NCI-H2227 (cell line): ENCODE results near the gene MYO6.
"Not testable (repeated sequence)": the region's sequence is repeated elsewhere in the genome, so short reads cannot be mapped to it uniquely, and the experiment has no call there.

Experiments used
- DNase-seq: peaks from one replicate; lab custom pipeline; 2025; ENCODE audit not compliant: unreplicated experiment; lab: John Stamatoyannopoulos, UW

MYO6 gene

GRCh38 chr6:75748743-75749538 lies at the start of gene MYO6:
Gene MYO6 (plus strand): TSS chr6:75749239. CDS start chr6:75817548, 68,309 bp downstream.
- DNase-seq, result peak; percentile 71

DNA sequence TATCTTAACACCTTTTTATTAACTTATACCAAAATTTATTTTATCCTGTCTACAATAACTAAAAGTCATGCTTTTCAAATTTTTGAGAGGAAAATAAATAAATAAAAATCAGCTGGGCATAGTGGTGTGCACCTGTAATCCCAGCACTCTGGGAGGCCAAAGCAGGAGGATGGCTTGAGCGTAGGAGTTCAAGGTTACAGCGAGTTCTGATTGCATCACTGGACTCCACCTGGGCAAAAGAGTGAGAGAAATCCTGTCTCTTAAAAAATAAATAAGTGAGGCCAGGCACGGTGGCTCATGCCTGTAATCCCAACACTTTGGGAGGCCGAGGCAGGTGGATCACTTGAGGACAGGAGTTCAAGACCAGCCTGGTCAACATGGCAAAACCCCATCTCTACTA lies 40.7 kb upstream of the MYO6 start:
- not testable (repeated sequence) for DNase-seq

DNA sequence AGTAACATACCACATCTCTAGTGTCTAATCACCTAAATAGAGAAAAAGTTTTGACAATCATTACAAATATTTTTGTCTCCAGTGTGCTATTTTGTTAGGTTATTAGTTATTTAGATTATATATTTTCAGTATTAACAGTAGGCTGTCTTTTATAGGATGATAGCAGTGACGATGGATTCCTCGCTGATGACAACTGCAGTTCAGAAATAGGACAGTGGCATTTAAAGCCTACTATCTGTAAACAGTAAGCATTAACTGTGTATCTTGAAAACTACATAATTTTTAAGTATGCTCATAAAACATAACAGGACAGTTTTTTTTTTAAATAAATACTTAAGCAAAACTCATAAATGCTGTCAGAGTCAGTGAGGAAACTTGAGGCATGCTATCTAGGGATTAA lies 37.9 kb upstream of the MYO6 start:
- no peak for DNase-seq

DNA sequence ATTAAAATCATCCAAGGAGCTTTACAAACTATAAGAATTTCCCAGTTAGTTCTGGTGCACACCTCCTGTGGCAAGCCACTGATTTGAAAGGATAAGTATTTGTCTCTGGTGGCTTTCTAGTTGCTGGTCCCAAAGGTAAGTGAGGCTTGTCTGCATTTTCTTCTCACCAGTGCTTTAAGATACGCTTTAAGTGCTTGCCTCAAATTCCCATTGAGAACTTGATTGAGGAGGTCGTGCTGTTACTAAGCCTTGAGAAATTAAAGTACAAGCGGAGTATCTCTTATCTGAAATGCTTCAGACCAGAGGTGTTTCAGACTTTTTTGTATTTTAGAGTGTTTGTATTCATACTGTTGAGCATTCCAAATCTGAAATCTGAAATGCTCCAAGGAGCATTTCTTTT lies 29.9 kb upstream of the MYO6 start:
- no peak for DNase-seq

DNA sequence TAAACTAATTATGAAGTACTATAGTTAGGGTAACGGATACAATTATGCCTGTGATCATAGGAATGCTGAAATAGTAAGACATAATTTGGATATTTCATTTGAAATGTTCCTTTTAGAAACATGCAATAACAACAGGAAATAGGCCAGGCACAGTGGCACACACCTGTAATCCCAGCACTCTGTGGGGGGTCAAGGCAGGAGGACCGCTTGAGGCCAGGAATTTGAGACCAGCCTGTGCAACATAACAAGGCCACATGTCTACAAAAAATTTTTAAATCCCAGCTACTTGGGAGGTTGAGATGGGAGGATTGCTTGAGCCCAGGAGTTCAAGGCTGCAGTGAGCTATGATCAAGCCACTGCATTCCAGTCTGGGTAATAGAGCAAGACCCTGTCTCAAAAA lies 25.7 kb upstream of the MYO6 start:
- no peak for DNase-seq

DNA sequence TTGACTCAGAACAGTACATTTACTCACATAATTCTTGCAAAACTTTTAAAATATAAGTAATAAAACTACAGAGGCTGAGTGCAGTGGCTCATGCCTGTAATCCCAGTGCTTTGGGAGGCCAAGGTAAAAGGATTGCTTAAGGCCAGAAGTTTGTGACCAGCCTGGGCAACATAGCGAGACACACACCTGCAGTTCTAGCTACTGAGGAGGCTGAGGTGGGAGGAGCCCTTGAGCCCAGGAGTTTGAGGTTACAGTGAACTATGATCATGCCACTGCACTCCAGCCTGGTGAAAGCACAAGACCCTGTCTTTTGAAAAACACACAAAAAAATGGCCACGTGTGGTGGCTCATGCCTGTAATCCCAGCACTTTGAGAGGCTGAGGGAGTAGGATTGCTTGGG lies 21.8 kb upstream of the MYO6 start:
- DNase-seq, result no peak

DNA sequence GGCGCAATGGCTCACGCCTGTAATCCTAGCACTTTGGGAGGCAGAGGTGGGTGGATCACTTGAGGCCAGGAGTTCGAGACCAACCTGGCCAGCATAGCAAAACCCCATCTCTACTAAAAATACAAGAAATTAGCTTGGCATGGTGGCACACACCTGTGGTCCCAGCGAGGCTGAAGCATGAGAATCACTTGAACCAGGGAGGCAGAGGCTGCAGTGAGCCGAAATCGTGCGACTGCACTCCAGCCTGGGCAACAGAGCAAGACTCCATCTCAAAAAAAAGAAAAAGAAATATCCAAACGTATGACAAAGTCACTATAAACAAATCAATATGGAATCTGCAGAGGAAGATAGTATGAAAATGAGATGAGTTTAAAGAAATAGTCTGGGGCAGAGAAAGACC lies 18.0 kb upstream of the MYO6 start:
- not testable (repeated sequence) for DNase-seq

DNA sequence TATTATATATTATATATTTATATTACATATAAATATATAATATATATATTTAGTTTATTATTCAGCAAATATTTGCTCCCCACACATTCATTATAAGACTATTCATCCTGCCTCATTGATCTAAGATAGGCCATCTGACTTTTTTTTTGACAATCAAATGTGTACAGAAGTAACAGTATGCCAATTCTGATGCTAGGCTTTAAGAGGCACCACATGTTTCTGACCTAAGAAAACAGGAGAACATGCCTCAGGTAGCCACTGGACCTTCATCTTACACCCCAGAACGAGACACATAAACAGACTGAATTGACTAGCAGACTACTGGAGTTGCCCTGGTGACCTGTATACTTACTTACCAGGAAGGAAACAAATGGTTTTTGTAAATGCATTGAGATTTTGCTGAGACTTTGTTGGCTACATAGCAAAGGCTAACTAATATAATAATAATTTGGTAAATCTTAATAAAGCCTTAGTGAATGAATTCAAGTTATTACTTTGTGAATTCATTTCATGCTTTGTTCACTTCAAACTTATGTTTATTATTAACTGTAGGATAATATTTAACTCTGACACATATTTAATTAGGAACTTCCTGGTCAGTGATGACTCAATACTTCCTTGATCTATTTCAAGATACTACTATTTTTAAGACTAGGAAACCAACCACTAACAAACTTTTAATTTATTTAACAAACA lies 13.4 kb upstream of the MYO6 start:
- no peak for DNase-seq

DNA sequence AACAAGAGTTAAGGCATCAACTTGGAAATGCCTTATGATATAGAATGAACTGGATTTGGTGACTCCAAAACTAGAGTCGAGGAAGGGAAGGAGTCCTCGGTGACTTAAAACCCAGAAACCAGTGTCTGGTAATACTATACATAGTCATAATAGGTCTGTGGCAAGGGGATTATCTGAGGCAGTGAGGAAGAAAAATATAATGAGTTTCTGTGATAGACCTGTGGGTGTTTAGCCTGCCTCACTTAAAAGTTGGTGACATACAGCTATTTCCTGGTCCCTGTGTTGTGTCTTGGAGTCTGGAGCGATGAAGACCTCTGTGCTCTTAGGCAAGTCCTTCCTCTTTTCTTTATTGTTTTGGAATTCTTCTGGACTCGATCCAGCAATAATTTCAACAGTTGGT lies 5.1 kb upstream of the MYO6 start:
- no peak for DNase-seq

DNA sequence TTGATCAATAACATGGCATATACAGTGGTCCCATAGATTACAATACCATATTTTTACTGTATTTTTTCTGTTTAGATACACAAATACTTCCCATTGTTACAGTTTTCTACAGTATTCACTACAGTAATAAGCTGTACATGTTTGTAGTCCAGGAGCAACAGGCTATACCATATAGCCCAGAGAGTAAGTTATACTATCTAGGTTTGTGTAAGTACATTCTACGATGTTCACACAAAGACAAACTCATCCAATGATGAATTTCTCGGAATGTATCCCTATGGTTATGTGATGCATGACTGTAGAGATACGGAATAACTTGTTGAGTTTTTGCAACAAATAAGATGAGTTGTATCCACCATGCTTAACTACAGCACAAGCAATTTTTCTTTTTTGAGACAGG lies 3.6 kb upstream of the MYO6 start:
- DNase-seq, result no peak

DNA sequence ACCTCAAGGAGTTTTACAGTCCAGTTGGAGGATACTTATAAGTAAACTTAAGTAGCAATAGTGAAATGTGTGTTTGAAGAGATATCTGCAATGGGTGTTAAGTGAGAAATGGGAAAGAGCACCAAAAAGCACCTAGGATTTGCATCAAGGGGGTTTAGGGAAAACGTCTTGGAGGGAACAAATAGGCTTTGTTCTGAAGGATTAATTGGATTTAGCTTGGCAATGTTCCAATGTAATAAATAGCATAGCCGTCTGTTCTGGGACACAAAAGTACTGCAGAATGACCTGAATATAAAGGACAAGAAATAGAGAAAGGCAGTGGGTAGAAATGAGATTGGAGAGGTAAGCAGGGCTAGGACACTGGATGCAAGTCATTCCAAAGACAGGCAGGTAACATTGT lies 2.8 kb upstream of the MYO6 start:
- DNase-seq, result no peak

DNA sequence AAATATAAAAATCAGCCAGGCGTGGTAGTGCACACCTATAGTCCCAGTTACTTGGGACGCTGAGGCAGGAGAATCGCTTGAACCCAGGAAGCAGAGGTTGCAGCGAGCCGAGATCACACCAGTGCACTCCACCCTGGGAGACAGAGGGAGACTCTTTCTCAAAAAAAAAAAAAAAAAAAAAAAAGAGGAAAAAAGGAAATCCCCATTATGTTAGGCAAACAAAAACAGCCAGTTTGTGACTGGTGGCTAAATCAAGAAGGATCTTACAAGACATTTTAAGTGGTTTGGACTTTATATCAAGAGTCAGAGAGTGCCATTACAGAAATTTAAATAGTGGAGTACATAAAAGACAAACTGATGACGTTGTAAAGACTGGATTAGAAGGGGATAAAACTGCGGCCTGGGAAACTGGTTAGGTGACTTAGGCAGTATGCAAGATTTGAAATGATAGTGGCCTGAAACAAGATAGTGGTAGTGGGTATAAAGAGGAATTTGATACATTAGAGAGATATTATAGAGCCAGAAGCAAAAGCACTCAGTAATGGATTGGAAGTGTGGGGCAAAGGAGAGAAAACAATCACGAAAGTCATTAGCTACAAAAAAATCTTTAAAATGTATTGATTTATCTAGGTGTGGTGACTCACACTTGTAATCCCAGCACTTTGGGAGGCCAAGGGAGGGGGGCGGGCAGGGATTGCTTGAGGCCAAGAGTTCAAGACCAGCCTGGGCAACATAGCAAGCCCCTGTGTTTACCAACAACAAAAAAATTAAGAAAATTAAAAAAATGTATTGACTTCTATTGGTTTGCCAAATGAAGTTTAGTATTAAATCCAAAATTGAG lies 1.7 kb upstream of the MYO6 start:
- DNase-seq, result no peak

GRCh38 chr6:75748003-75748742 lies 866 bp upstream of the MYO6 start:
- DNase-seq, result no peak

DNA sequence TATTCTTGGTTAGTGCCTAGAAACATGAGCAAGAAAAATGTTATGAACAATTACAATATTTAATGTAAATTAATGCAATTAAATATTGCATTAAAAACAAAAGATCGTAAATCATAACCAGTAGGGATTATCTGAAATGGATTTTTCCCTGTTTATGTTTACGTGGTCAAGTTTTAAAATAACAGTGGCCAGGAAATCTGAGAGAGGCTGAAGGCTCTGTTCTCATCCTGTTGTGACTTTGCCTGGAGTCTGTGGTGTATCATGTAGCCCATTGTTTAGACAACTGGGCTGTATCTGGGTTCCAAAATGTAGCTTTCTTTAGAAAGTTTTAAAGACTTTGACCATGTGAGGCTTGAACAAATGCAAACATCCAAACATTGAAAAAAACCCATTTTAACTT lies 2.4 kb downstream of the MYO6 start:
- DNase-seq, result no peak

DNA sequence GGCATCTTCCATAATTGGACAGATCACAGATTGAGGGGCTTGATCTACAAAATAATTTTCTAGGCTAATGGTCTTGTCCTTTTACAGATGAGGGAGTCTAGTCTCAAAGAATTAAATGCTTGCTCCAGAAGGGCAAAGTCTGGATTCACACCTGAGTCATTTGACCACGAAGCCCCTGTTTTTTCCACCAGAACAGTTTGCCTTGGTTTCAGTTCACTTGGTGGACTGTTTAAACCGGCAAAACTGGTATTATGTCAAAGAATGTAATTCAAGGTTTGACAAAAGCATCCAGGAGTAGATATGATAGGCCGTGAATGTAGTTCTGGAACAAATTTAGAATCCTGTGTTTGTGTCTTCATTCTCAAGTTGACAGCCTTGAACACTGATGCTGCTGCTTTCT lies 3.3 kb downstream of the MYO6 start:
- DNase-seq, result no peak

DNA sequence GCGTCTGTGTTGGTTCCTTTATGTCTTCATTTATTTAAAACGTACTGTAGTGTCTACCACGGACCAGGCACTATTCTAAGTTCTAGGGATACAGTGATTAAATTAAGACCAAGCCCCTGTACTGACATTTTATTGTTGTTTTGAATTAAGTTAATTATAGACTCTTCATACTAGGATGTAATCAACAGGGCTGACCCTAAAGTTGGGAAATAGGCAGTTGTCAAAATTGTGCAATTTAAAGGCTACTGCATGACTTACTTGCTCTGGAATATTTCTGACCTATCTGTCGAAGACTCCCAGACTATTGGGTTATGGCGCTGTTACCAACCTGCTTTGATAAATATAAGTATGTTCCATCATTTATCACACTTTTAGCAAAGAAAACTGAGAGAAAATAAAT lies 6.7 kb downstream of the MYO6 start:
- no peak for DNase-seq

DNA sequence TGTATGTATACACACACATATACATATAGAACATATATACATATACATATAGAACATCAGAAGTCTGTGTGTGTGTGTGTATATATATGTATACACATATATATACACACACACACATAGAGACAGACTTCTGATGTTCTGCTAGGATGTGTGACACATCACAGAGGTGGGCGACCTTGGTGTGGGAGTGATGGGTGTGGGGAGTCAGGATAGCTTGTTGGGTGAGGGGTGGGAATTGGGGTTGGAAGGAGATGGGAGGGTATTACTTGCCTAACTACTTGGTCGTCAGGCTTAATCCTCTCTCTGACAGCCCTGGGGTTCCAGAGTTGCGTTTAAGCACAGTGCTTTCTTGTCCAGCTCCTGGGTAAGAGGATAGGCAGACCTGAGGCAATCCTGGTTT lies 8.3 kb downstream of the MYO6 start:
- no peak for DNase-seq

GRCh38 chr6:75758061-75758460 lies 9.0 kb downstream of the MYO6 start:
- no peak for DNase-seq

- no peak for DNase-seq
Measured at GRCh38 chr6:75759207-75759606, 10.2 kb downstream of the MYO6 start.

GRCh38 chr6:75760320-75760719 lies 11.3 kb downstream of the MYO6 start:
- DNase-seq, result no peak

DNA sequence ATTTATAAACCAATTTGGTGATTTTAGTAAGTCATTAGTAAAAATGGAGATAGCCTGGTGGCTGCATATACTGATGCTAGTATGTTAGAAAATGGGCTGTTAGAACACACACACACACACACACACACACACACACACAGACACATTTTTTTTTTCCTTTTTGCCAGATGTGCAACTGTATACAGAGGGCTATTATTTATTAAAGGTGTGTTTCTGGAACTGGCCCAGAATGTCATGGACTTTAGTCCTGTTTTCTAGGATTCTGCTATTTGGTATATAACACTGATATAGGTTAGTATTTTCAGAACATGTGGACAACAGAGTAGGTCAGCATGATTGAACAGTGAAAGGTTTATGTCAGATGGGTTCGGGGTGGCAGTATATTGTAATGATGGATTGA lies 12.4 kb downstream of the MYO6 start:
- no peak for DNase-seq
